ENCODE results near the gene KCTD7. TPM values are rescaled to one million over a fixed set of nuclear protein-coding genes. Genes with fewer than 3 reads are reported as not detected.
"Not testable (repeated sequence)": the region's sequence is repeated elsewhere in the genome, so short reads cannot be mapped to it uniquely, and the experiment has no call there.

Gene KCTD7
- total RNA-seq, 2 donors from 2014 or later, result 8.6 to 10.0 TPM

- no peaks in the 10 kb centered on the region for H3K27me3 ChIP-seq
- no peak overlapping the region for H3K27ac ChIP-seq
- H3K4me1 ChIP-seq, result peaks cover 0 to 19% of the 10 kb centered on the region in 2 donors
- TF ChIP-seq CTCF (IDR thresholded peaks at IDR 0.05), result no peak
- no peak overlapping the region for H3K4me3 ChIP-seq
- no peak for DNase-seq (ENCODE audit: low spot score)
- no peaks in the 10 kb centered on the region for H3K9me3 ChIP-seq
- no peaks in the 10 kb centered on the region for H3K36me3 ChIP-seq
Measured at GRCh38 chr7:66679633-66680244, 51.1 kb downstream of the KCTD7 start.

- no peaks in the 10 kb centered on the region for H3K36me3 ChIP-seq
Measured at GRCh38 chr7:66681491-66682349, 53.0 kb downstream of the KCTD7 start.

GRCh38 chr7:66682350-66683093, 53.8 kb downstream of the KCTD7 start:
- Histone ChIP-seq H3K36me3 (no peaks in the 10 kb centered on the region), H3K27ac (peak overlapping the region; percentile 97), H3K4me1 (peaks cover 0 to 19% of the 10 kb centered on the region in 2 donors), H3K4me3 (peak overlapping the region; percentile 72 to 94), H3K9me3 (no peaks in the 10 kb centered on the region), H3K27me3 (no peaks in the 10 kb centered on the region)
- DNase-seq (ENCODE audit: low spot score), result no peak
- TF ChIP-seq CTCF (IDR thresholded peaks at IDR 0.05), result no peak

More at GRCh38 chr7:66681491-66682349, 53.0 kb downstream of the KCTD7 start:
- no peak for TF ChIP-seq CTCF (IDR thresholded peaks at IDR 0.05)
- peak; percentile 99 for DNase-seq (ENCODE audit: low spot score)
- no peaks in the 10 kb centered on the region for H3K9me3 ChIP-seq
- H3K4me3 ChIP-seq, result peak overlapping the region; percentile 72 to 94
- H3K27ac ChIP-seq, result peak overlapping the region; percentile 97
- no peaks in the 10 kb centered on the region for H3K27me3 ChIP-seq
- peaks cover 0 to 19% of the 10 kb centered on the region in 2 donors for H3K4me1 ChIP-seq

DNA sequence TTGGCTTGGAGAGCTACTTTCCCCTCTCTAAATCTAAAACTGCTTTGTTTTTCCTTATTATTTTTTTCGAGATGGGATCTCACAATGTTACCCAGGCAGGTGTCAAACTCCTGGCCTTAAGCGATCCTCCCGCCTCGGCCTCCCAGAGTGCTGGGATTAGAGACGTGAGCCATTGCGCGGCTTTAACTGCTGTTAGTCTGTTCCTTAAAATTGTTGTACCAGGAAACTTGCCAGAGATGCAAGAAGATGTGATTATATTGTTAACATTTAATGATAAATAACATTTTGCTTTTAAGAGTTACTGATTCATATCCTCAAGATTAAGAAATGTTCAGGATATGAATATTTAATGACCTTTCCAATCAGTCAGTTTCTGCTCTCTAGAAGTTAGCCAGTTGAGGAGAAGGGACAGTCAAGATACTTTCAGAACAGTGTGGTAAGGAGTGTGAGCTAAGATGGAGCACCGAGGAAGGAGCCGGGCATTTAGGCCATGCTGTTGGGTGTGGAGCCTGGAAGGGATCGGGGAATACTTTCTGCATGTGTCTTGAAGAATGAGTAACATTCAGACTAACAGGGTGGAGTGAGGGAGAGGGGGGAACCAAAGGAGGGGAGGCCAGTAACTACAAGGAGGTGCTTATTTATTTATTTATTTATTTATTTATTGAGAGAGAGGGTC, 54.6 kb downstream of the KCTD7 start:
- Histone ChIP-seq H3K27ac (peak overlapping the region; percentile 97), H3K4me1 (peaks cover 0 to 19% of the 10 kb centered on the region in 2 donors), H3K4me3 (peak overlapping the region; percentile 72 to 94)
- H3K36me3 ChIP-seq; DNase-seq (ENCODE audit: low spot score); H3K9me3 ChIP-seq; H3K27me3 ChIP-seq: not testable (repeated sequence)

DNA sequence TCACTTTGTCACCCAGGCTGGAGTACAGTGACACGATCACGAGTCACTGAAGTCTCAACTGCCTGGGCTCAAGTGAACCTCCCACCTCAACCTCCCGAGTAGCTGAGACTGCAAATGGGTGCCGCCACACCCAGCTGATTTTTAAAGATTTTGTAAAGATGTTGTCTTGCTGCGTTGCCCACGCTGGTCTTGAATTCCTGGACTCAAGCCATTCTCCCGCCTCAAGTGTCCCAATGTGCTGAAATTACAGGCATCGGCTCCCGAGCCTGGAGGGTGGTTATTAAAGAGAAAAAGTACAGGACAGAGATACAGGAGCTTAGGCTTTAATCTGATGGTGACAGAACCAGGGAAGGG, 55.1 kb downstream of the KCTD7 start:
- no peak for DNase-seq (ENCODE audit: low spot score)
- Histone ChIP-seq H3K27ac (no peak overlapping the region), H3K27me3 (no peaks in the 10 kb centered on the region), H3K4me3 (no peak overlapping the region), H3K36me3 (no peaks in the 10 kb centered on the region), H3K4me1 (peaks cover 0 to 19% of the 10 kb centered on the region in 2 donors), H3K9me3 (no peaks in the 10 kb centered on the region)
- TF ChIP-seq CTCF (IDR thresholded peaks at IDR 0.05), result no peak

DNA sequence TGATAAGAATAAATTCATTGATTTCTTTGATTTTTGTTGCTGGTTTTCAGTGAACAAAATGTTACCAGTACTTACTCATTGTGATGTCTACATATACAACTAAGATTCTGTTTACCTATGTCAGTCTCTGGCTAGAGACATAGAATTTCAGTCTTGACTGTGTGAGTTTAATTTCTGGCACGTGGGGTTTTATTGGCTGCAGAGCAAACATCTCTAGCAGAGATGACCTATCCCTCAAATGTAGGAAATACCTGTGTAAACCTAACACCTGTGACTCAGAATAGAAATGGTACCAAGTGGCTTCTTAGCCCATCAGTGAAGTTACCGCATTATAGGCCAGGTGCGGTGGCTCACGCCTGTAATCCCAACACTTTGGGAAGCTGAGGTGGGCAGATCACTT, 57.0 kb downstream of the KCTD7 start:
- H3K9me3 ChIP-seq; DNase-seq (ENCODE audit: low spot score); H3K4me3 ChIP-seq; H3K36me3 ChIP-seq; H3K27me3 ChIP-seq; H3K27ac ChIP-seq: not testable (repeated sequence)
- H3K4me1 ChIP-seq, result peaks cover 0 to 18% of the 10 kb centered on the region in 2 donors
